Measurements from ENCODE around the gene FIS1.
"Not testable (repeated sequence)": the region's sequence is repeated elsewhere in the genome, so short reads cannot be mapped to it uniquely, and the experiment has no call there.

FIS1 gene

DNA sequence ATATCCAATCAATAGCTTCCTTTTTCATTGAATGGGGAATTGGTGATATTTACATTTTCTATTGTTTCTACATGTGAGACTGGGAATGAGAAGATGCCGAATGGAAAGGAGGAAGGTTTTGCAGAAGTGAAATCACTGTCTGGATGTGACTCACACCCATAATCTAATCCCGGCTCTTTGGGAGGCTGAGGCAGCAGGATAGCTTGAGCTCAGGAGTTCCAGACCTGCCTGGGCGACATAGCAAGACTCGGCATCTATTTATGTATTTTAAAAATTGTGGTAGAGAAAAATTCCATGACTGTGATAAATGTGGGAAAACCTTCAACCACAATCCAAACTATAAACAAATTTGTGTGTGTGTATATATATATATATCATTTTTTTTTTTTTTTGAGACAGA is 10.9 kb upstream of the FIS1 start:
- DNase-seq: no peak

- not testable (repeated sequence) for DNase-seq
Observed at GRCh38 chr7:101253199-101253598, 8.3 kb upstream of the FIS1 start.

GRCh38 chr7:101251871-101252659 is 7.2 kb upstream of the FIS1 start:
- peak; percentile 98 to 99 for DNase-seq

DNA sequence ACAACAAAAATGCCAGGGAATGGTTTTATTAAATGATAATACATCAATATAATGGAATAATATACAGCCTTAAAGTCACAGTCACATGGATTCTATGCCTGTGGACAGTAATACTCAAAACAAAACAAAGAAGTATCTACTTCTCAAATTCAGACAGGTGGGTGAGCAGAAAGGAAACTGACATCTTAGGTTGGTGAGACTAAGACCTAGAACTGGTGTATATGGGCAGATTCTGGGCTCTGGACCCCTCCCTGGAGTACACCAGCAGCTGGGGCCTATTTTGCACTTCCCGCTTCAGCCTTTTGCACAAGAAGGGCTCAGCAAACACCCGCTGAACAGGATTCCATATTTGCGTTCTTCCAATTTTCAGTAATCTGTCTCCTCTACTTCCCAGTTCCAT is 5.4 kb upstream of the FIS1 start:
- no peak for DNase-seq

GRCh38 chr7:101248276-101248675 is 3.4 kb upstream of the FIS1 start:
- DNase-seq: no peak

GRCh38 chr7:101245147-101245668 is 327 bp upstream of the FIS1 start:
- no peak for DNase-seq

- peak; percentile 45 to 55 for DNase-seq
Observed at GRCh38 chr7:101243646-101244374, 1.1 kb downstream of the FIS1 start.

GRCh38 chr7:101241443-101242349 is 3.2 kb downstream of the FIS1 start:
- no peak for DNase-seq

DNA sequence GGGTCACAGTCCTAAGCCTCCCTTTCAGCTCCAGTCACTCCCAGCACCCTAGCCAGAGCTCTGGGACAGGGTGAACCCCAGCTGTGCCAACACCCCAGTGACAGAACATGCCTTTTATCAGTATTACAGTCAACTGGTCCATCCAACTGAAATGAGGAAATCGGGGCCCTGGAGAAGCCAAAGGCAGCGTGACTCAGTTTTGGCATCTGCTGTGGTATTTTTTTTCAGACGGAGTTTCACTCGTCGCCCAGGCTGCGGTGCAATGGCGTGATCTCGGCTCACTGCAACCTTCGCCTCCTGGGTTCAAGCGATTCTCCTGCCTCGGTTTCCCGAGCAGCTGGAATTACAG is 3.9 kb downstream of the FIS1 start:
- DNase-seq: peak; percentile 76 to 77

- no peak for DNase-seq
Observed at GRCh38 chr7:101240226-101241014, 4.5 kb downstream of the FIS1 start.

DNA sequence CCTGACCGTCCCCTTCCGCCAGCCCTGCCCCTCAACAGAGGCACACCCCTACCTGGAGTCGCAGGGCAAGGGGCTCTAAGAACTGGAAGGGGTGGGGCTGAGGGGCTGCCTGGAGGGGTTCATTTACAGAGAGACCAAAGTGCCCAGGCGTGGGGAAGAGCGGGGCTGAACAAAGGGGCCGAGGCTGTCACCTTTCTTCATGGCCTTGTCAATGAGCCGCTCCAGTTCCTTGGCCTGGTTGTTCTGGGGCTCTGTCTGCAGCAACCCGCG is 5.0 kb downstream of the FIS1 start:
- DNase-seq: no peak

- no peak for DNase-seq
Observed at GRCh38 chr7:101239191-101239950, 5.5 kb downstream of the FIS1 start.

DNA sequence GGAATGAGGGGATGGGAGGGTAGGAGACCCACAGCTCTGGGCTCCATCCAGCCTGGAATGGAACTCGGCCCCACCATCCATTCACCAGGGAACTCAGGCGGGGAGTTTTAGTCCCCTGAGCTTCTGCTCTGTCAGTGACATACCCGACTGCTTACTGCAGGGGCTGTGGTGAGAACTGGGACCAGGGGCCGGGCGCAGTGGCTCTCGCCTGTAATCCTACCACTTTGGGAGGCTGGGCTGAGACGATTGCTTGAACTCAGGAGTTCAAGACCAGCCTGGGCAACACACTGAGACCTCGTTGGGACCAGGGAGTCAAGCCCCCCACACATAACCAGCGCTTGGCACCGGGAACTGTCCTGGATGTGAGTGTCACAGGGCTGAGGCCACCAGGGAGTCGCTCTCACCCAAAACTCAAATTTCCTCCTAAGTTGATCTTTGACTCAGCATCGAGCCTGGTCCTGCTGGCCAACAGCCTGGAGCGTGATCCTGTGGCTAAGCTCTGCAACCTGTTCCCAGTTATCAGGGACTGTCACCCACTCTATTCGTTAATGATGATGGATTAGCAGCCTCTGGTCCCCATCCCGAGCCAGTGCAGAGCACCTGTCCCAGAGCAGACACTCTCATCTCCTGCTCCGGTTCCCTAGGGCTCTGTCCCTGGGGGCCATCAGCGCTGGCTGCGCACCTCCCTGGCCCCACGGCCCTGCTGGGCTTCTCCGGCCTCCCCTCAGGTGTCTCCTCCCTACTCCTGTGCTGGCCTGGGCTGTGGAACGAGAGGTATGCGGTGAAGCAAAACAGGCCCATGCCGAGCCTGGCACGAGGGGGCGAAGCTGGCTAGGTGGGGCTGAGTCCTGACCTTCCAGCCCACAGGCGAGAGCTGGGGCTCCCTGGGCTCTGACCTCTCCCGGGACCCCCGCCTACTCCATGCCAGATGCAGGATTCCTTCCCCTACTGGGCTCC is 6.4 kb downstream of the FIS1 start:
- no peak for DNase-seq

DNA sequence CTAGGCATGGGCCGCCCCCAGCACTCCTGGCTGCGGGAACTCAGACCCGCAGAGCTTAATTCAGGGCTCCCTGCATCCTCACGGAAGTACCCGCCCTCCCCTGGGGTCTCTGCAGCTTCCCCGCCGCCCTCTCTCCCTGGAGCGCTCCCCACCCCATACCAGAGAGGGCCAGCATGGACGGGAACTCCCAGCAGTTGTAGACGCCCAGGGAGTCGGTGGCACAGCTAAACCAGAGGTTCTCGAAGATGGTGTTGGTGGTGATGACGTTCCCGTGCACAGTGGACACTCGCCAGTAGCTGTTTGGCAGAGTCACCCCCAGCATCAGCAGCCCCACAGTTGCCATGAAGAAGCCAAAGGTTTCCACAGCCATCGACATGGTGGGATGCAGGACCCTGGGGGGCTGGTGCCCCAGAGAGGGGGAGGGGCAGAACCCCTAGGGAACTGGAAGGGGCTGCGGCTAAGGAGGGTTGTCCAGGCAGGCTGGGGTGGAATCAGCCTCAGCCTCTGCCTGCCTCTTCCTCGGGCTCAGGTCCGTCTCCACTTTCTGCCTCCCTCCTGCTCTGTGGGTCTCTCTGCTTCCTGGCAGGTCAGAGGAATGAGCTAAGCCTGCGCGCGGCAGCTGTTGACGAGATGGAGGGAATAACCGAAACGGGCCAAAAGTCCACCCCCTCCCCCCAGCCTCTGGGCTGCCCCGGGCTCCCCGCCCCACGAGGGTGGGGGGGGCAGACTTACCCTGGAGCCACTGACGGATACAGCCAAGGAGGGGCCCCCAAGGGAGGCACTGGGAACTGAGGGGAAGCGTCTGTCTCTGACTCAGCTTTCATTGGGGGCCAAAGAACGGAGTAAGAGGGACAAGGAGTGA is 7.4 kb downstream of the FIS1 start, which contains the start of gene CLDN15:
Gene CLDN15, minus strand, starts transcription at position 597 of the 862 bp plus-strand sequence. Its CDS starts 221 bp downstream, at position 376.
- no peak for DNase-seq

DNA sequence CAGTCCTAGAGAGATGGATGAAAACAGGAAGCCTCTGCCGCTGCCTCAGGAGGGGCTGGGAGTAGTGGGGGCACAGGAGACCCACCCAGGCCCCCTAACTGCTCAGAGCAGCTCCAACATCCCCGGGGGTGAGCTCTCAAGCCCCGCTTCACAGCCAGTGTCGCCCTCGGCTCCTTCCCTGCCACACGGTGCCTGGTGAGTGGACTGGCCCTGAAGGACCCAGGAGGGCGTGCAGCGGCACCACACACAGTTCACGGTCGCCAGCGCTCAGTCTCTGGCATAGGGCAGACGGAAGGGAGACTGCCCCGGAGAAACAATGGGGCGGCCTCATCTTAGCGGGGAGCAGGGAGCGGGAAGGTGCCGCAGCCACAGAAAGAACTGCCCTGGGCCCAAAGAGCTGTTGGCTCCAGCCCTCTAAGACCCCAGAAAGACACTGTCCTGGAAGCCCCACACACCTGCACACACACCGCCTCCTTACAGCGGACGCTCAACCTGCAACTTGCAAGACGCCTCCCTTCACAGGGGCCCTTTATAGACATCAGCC is 8.5 kb downstream of the FIS1 start:
- no peak for DNase-seq

DNA sequence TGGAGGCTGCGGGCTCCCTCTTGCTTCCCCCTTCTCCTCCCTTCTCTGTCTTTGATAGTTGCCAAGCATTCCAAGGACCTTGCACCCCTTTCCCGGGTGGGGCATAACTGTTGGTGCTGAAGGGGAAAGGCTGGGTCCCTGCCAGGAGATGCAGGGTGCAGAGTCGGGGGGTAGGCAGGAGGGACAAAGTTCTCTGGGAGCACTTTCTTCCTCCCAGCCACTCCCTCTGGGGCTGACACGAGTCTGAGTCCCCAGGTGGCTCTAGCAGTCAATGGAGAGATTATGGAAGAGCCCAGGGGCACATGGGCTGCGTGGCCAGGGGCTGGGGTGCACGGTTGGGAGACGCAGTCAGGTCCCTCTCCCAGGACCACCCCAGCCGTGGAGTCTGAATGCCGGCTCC is 9.4 kb downstream of the FIS1 start:
- DNase-seq: no peak

DNA sequence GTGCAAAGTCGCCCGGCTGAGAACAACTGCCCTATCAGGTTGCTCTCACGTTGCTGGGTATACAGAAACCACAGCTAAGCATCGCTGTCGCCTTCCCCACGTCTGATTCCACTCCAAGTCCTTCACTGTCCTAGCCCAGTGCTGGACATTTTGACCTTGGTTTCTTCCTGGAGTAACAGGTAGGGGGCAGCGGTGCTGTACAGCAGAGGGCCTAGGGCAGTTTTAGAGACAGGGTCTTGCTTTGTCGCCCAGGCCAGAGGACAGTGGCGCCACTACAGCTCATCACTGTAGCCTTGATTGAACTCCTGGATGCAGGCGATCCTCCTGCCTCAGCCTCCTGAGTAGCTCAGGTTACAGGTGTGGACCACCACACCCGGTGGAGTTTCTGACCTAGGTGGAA is 9.8 kb downstream of the FIS1 start:
- DNase-seq: peak; percentile 27 to 50

- DNase-seq: no peak
Observed at GRCh38 chr7:101234636-101235035, 10.2 kb downstream of the FIS1 start.
